ENCODE data around the gene EMILIN3.

DNA sequence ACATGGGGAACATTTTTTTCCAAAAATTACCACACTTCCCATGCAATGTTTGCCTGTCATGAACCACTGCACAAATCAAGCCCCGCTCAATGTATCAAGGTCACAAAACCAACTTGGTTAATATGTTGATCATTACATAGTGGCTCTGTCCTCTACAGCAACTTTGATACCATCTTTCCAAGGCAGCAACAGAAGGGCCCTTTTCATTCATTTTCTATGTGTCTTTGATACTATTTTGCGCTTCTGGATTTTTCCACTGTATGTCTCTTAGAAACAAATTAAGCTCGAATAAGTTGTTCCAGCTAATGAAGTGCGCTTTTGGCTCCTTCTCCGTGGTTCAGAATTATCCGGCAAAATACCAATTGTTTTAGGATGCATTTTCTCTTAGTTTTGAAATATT, 50.6 kb downstream of the EMILIN3 start:
- no peak for TF ChIP-seq TAF1 (IDR thresholded peaks at IDR 0.05; ENCODE audit: low read depth, low read length)
- TF ChIP-seq POLR2A (IDR thresholded peaks at IDR 0.05; ENCODE audit: low read depth, low read length), result no peak
- TF ChIP-seq POLR2AphosphoS5 (IDR thresholded peaks at IDR 0.05; ENCODE audit: low read depth, low read length), result no peak
- TF ChIP-seq SPI1 (IDR thresholded peaks at IDR 0.05; ENCODE audit: low read depth, low read length), result no peak
- no peak for TF ChIP-seq PAX5 (IDR thresholded peaks at IDR 0.05; ENCODE audit: insufficient read depth, low read length, severe bottlenecking)
